PC-9 (cell line): Measurements from ENCODE around the gene TMEM174.

Experiments
- CTCF ChIP-seq: fragments of 200-600 bp; sonication (generic); conservative IDR thresholded peaks from 2 replicates; pipeline ENCODE4 v1.6.1; 2017; ENCODE audit warnings: mixed run types, antibody characterized with exemption, mild to moderate bottlenecking, moderate library complexity
- EZH2 ChIP-seq: fragments of 200-600 bp; sonication (generic); IDR thresholded peaks from 2 replicates; pipeline ENCODE4 v1.8.0; 2017; ENCODE audit warnings: antibody characterized with exemption, low read depth

- TF ChIP-seq CTCF (no peak), EZH2 (no peak)
These were observed 46.0 kb upstream of the TMEM174 start for GRCh38 chr5:73126957-73127356.
